GM12874 (cell line): ENCODE measurements around the gene RASA1.

ENCODE experiments used
- TF ChIP-seq, protein P1 (sequence below): IDR thresholded peaks from 2 replicates; pipeline ENCODE4 v1.5.1; 2011; ENCODE audit warnings: low read depth, mild to moderate bottlenecking, control low read depth, low read length, moderate library complexity; ENCODE audit not compliant: insufficient read depth

Gene RASA1

DNA sequence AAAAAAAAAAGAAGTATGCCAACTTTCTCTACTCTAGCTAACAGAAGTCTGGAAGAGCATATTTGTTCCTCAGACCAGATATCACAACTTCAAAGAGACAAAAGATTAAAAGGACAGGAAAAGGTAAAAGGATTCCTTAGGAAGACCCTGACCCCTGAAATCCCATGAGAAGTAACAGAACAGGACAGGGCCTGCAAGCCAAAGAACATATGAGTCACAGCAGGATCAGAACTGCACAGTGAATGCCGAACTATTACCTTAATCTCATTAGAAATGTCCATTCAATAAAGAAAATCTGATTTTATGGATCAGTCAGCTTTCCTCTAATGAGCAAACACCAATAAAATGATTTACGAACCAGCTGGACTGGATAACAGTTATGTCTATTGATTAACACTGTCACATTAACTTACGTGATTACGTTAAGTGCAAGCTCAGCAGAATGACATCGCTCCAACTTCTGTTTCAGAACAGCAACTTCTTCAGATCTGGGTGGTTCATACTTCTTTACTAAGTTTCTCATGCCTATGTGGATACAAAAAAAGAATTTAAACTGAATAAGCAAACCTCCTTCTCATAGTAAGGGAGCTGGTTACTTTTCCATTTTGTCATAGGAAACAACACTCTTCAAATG, 131.4 kb downstream of the RASA1 start:
- TF ChIP-seq, protein P1, sequence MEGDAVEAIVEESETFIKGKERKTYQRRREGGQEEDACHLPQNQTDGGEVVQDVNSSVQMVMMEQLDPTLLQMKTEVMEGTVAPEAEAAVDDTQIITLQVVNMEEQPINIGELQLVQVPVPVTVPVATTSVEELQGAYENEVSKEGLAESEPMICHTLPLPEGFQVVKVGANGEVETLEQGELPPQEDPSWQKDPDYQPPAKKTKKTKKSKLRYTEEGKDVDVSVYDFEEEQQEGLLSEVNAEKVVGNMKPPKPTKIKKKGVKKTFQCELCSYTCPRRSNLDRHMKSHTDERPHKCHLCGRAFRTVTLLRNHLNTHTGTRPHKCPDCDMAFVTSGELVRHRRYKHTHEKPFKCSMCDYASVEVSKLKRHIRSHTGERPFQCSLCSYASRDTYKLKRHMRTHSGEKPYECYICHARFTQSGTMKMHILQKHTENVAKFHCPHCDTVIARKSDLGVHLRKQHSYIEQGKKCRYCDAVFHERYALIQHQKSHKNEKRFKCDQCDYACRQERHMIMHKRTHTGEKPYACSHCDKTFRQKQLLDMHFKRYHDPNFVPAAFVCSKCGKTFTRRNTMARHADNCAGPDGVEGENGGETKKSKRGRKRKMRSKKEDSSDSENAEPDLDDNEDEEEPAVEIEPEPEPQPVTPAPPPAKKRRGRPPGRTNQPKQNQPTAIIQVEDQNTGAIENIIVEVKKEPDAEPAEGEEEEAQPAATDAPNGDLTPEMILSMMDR: no peak

DNA sequence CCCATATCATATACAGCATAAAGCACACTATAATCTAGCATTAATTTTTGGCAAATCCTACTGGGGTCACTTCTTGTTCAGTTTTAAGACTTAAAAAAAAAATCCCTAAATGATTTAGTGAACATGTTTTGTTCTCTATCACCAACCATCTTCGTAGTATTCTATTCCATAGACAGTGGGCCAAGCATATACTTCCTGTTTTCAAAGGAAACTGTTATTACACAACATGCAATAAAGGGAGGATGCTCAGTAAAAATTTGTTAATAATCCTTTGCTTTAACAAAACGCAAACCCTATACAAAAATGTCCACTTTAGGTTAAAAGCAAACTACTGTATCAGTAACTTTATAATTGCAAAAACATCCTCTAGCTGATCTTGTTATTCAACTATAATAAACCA, 132.0 kb downstream of the RASA1 start:
- TF ChIP-seq, protein P1: no peak

DNA sequence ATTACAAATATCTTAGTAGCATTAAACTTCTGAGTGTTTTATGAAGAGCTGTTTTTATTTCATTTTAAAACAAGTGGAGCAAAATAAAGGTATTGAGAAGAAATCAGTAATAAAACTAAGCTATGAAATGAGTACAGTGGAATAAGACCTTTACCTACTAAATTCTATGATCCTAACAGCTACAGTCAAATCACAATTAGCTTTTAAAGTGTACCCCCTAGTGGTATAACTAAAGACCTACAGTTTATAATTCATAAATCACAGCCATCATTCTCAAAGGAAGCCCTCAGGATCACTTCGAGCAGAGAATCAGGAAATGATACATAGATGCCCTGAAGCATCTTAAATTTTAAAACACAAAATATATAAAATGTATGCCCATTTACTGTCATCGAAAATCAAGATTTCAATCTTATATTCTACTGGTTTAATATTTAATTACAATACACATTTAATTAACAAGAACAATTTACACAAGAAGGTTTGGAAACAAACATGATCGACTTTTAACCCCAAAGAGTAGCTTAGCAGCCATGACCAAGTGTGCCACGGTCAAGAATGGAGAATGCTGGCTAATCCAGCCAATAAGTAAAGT, 132.7 kb downstream of the RASA1 start:
- TF ChIP-seq, protein P1: peak; percentile 27; the same call in 1 of the 2 replicates

DNA sequence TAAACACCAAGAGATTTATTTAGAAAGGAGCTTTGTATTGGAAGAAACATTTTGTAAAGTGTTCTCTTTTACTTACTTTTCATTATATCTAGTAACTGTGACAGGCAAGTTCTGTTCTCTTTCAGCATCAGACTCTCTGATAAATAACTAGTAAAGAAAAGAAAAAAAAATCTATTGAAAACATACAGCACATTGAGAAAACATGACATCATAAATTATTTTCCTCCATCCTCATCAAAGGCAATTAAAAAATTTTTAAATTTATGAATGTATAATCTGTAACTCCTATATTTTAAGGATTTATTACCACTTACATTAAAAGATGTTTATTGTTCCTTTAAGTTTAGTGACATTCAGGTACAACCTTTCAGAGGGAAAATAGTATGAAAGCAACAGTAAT, 133.9 kb downstream of the RASA1 start:
- TF ChIP-seq, protein P1: no peak

DNA sequence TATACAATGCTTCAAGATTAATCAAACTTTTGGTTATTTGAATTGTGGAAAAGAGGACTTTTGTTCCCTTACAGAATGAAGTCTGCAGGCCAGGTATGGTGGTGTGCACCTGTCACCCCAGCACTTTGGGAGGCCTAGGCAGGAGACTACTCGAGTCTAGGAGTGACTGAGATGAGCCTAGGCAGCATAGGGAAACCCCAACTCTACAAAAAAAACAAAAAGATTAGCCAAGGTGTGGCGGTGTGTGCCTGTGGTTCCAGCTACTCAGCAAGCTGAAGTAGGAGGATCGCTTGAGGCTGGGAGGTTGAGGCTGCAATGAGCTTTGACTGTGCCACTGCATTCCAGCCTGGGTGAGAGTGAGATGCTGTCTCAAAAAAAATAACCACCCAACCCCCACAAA, 135.7 kb downstream of the RASA1 start:
- TF ChIP-seq, protein P1: no peak

DNA sequence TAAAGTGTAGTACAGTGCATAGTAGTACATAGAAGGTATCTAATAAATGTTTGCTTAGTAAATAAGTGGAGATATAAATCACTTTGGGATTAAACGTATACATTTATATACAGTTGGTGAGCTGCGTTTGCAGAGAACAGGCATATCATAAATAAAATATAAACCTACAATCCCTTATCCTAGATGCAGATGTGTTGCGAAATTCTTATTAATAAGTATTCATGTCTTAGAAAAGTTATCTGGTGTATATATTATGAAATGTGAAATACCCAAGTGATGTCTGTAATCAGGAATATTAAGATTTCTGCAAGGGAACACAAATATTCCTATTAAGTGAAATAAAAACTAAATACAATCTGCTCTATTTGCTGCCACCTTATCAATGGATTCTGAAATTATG, 136.2 kb downstream of the RASA1 start:
- TF ChIP-seq, protein P1: no peak

DNA sequence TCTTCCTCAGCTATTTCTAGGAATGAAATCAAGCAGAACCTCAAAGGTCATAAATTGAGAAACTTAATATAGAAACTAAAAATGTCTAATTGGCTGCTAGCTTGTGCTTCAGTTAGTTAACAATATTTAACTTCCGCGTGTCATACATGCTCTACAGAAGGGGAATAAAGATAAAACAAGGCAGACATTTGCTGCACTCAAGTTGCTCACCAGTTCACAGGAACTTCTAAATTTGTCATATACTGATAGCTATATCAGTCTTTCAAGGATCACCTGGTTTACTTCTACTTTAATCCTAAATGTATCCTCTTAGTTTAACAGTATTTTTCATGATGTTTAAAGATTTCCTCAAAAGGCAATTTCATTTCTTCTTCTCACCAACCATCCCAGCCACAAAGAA, 136.7 kb downstream of the RASA1 start:
- TF ChIP-seq, protein P1: no peak
